Measurements from ENCODE around the gene ARHGAP26. TPM values are rescaled to one million over a fixed set of nuclear protein-coding genes. Genes with fewer than 3 reads are reported as not detected.

The ARHGAP26 gene
- total and polyA plus RNA-seq, 2 of the 4 experiments (the other 2 are of a cell fraction), result 0.54 to 0.56 TPM

DNA sequence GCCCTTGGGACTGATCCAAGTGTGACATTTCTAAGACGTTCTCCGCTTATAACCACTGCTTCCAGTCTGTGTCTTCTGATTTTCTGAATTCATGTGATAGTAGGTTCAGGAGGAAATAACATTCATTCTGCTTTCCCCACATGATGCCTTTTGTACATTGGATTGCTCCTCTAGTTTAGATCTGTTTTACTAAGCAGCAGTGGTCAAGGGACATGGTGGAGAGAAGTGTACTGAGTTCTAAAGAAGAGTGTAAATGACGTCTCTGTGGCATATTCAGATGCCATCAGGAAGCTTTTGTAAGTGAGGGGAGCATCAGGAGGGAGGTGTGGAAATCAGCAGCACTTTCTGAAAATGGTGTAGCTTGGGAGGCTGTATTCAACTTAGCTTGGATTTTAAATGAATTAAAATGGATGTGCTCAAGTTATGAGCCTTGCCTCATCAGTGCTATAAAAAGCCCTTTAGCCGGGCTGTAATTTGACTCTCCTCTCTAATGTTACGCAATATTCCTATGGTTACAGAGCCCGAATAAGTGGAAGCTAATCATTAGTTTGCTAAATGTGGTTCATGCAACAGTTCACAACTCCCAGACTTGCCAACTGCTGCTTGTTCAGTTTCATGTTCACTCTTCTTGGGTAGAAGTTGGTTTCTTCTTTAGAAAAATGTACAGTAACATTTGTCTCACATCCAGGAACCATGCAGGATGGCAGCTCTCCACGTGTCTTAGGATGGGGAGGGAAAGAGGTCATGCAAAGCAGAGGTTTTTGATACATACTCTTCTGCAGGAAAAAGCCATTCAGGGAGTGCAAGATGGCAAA, 281.3 kb downstream of the ARHGAP26 start:
- dilution Hi-C loops (cut with HindIII; ENCODE audit: low sequenced_read_pairs, unreplicated experiment), result no loop called here
- Histone ChIP-seq H3K56ac (ENCODE audit: extremely low read depth, insufficient read depth, low read length) (peak overlapping the region; percentile 21; the same call in 1 of the 2 replicates), H4K8ac (ENCODE audit: low read depth in 2 of 2, low read length in 2 of 2) (peak overlapping the region in 1 of 2 experiments; percentile 90; a peak in 3 of 4 replicates), H3K14ac (replicated peaks; ENCODE audit: low read depth, low read length) (peak overlapping the region; percentile 88), H2AFZ (replicated peaks; ENCODE audit: low read length, poor library complexity) (peak overlapping the region; percentile 79), H3K36me3 (ENCODE audit: control insufficient read depth, insufficient read depth, low read length) (no peaks in the 10 kb centered on the region), H3K79me1 (ENCODE audit: low read depth in 1 of 2, low read length in 2 of 2) (no peaks in the 10 kb centered on the region), H2BK20ac (ENCODE audit: low read depth, low read length) (peak overlapping the region; percentile 85), H2AK5ac (ENCODE audit: low read depth, low read length) (peak overlapping the region; percentile 54; the same call in 1 of the 2 replicates), H3K9me3 (ENCODE audit: control insufficient read depth, insufficient read depth, low read length) (no peaks in the 10 kb centered on the region), H3K9ac (ENCODE audit: low read depth, low read length) (peak overlapping the region; percentile 43; the same call in 1 of the 2 replicates), H3K9me1 (ENCODE audit: insufficient read depth, low read length) (peaks cover 6% of the 10 kb centered on the region), H3K4me2 (ENCODE audit: low read depth, low read length) (peak overlapping the region; percentile 89), H4K91ac (ENCODE audit: insufficient read depth, low read depth, low read length) (peak overlapping the region; percentile 63), H3K4ac (ENCODE audit: low read depth, low read length) (peak overlapping the region; percentile 86), H3K4me3 (ENCODE audit: insufficient read depth, low read depth, low read length) (no peak overlapping the region), H4K20me1 (ENCODE audit: insufficient read depth, low read length) (no peaks in the 10 kb centered on the region), H2AK9ac (replicated peaks; ENCODE audit: low read depth, low read length, poor library complexity) (peak overlapping the region; percentile 8), H3K27ac (ENCODE audit: insufficient read depth, low read length) (peak overlapping the region; percentile 71; the same call in 1 of the 2 replicates), H2BK15ac (ENCODE audit: low read depth, low read length) (peak overlapping the region; percentile 77), H3K27me3 (ENCODE audit: control insufficient read depth, insufficient read depth, low read length) (no peaks in the 10 kb centered on the region), H3K4me1 (ENCODE audit: control insufficient read depth, insufficient read depth, low read length) (peaks cover 9% of the 10 kb centered on the region), H4K5ac (ENCODE audit: low read depth, low read length) (peak overlapping the region; percentile 62; the same call in 1 of the 2 replicates), H2BK120ac (ENCODE audit: low read depth, low read length) (peak overlapping the region; percentile 93), H3K23ac (ENCODE audit: low read depth, low read length) (peak overlapping the region; percentile 85), H2BK5ac (ENCODE audit: low read depth, low read length, poor library complexity, severe bottlenecking) (peak overlapping the region; percentile 86), H3K18ac (ENCODE audit: low read depth, low read length) (peak overlapping the region; percentile 92)
- in situ Hi-C loops (cut with MboI; ENCODE audit: low sequenced_read_pairs), result no loop called here
- intact Hi-C loops (cut with micrococcal nuclease), result no loop called here
- TF ChIP-seq POLR2A (IDR thresholded peaks at IDR 0.05; ENCODE audit: low read depth, low read length) (no peak), CEBPB (IDR thresholded peaks at IDR 0.05; ENCODE audit: low read depth, low read length) (peak; percentile 100)
- DNase-seq (peak; percentile 90), ATAC-seq (ENCODE audit: low read depth) (peak; percentile 75)
- 25% methylated on average over 2 of the region's 7 CpGs; no CpG with 5 or more reads in 1 of the 2 experiments for WGBS, 2 experiments (ENCODE audit: extremely low coverage in 2 of 2, insufficient read length in 1 of 2)
- ChIA-PET CTCF (interaction anchor here (0.8 kb wide), 2 partner anchors 9 to 28 kb away, joined by 3 to 4 read pairs; no protein-coding TSS in a partner anchor), POLR2A (ENCODE audit: unreplicated experiment) (no interaction called here)
- no TSS peak for BruUV-seq (replicated peaks)
